Right lobe of liver (tissue), 4 donors: ENCODE data around the gene GAST.

Source experiments
- POLR2A ChIP-seq: fragments of 450-650 bp; IDR thresholded peaks from one replicate; pipeline ENCODE4 v1.6.1; 2017; ENCODE audit warnings: antibody characterized with exemption, mild to moderate bottlenecking
- TF ChIP-seq, protein P1 (sequence below), 4 donors: fragments of 200-600 bp in 3 of 4; fragments of 450-650 bp in 1 of 4; IDR thresholded peaks; one replicate each; pipeline versions ENCODE4 v1.5.1 to v1.8.0; 2016 to 2022; ENCODE audit warnings: antibody characterized with exemption in 4 of 4, mild to moderate bottlenecking in 2 of 4
- donor health status: DM: no; HTN: no; CAD: no.
- donor health status: DM: no; HTN: no; CAD: no.
- donor health status: DM: no; HTN: yes; CAD: no.

DNA sequence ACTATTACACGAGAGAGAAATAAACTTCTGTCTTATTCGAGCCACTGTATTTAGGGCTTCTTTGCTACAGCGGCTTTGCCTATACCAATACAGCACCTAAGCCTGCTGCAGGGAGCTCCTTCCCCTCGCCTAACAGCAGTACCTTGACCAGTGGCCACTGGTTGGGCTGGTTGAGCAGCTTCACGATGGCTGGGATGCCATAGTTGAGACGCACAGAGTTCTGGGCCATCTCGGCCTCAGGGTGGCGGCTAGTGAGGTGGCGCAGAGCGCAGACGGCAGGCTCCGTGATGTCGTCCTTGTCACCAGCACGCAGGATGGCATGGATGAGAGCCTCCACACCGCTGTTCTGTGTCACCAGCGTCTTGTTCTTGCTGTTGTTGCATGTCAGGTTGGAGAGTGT is 50.7 kb downstream of the GAST start:
- TF ChIP-seq, protein P1, sequence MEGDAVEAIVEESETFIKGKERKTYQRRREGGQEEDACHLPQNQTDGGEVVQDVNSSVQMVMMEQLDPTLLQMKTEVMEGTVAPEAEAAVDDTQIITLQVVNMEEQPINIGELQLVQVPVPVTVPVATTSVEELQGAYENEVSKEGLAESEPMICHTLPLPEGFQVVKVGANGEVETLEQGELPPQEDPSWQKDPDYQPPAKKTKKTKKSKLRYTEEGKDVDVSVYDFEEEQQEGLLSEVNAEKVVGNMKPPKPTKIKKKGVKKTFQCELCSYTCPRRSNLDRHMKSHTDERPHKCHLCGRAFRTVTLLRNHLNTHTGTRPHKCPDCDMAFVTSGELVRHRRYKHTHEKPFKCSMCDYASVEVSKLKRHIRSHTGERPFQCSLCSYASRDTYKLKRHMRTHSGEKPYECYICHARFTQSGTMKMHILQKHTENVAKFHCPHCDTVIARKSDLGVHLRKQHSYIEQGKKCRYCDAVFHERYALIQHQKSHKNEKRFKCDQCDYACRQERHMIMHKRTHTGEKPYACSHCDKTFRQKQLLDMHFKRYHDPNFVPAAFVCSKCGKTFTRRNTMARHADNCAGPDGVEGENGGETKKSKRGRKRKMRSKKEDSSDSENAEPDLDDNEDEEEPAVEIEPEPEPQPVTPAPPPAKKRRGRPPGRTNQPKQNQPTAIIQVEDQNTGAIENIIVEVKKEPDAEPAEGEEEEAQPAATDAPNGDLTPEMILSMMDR (IDR thresholded peaks at IDR 0.05), result no peak
- no peak for TF ChIP-seq POLR2A
